NOMO-1 (cell line): Measurements from ENCODE around the gene ZSCAN1.
"Not testable (repeated sequence)": the region's sequence is repeated elsewhere in the genome, so short reads cannot be mapped to it uniquely, and the experiment has no call there.

Source experiments
- DNase-seq, 2 experiments: peaks; one replicate each; lab custom pipeline; 2025; ENCODE audit not compliant: unreplicated experiment in 2 of 2; lab: John Stamatoyannopoulos, UW

The ZSCAN1 gene, protein sequence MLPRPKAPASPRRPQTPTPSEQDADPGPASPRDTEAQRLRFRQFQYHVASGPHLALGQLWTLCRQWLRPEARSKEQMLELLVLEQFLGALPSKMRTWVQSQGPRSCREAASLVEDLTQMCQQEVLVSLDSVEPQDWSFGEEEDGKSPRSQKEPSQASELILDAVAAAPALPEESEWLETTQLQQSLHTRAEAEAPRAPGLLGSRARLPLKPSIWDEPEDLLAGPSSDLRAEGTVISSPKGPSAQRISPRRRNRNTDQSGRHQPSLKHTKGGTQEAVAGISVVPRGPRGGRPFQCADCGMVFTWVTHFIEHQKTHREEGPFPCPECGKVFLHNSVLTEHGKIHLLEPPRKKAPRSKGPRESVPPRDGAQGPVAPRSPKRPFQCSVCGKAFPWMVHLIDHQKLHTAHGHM

GRCh38 chr19:58033741-58034476, at the start of gene ZSCAN1:
Gene ZSCAN1 (plus strand): TSS chr19:58034025. CDS start chr19:58037837, 3,812 bp downstream.
- no peak for DNase-seq

GRCh38 chr19:57992841-57993240, 41.0 kb upstream of the ZSCAN1 start:
- no peak for DNase-seq

DNA sequence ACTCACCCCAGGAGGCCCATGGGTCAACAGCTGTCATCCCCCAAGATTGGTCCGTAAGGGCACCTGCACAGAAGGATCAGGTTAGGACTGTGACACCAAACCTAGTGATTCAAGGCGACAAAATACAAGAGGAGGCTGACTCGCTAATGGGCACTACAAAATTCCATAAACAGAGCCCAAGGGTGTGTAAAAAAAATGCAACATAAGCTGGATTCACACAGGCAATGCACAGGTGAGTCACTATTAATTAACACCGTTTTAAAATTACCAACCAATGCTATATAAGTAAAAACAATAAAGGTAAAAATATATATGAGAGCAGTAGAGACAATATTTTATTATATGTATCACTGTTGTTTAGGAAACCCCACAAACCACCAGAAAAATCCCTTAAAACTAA, 33.1 kb upstream of the ZSCAN1 start:
- no peak for DNase-seq

DNA sequence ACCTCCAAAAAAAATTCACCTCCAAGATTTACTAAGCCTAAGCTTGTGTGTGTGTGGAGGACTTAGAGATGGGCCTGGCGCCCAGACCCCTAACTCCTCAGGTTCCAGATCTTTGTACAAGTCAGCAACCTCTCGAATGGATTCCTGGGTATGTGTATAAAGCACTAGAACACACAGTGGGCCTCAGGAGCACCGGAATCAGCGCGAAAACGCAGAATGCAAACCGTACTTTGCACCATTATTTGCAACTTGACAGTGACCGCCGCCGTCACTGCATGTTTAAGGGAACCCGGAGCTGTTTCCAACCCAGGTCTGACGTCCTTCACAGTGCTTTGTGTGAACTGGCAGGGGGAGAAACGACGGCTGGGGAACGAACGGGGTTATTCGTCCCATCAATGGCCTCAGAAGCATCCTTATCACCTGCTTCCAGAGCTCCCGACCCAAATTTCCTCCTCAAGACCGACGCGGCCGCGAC, 31.9 kb upstream of the ZSCAN1 start:
- DNase-seq: peak; percentile 27 to 36

GRCh38 chr19:58002384-58003173, 31.2 kb upstream of the ZSCAN1 start, which contains the start of gene ZNF606:
Gene ZNF606 (minus strand): TSS chr19:58002820. CDS start chr19:58001319, 1,501 bp downstream.
- DNase-seq: peak; percentile 69 to 85

GRCh38 chr19:58003174-58003828, 30.5 kb upstream of the ZSCAN1 start:
- no peak for DNase-seq

GRCh38 chr19:58007285-58007684, 26.5 kb upstream of the ZSCAN1 start:
- no peak for DNase-seq

GRCh38 chr19:58008877-58009276, 24.9 kb upstream of the ZSCAN1 start:
- DNase-seq: not testable (repeated sequence)

GRCh38 chr19:58009301-58009665, 24.5 kb upstream of the ZSCAN1 start:
- no peak for DNase-seq

GRCh38 chr19:58009666-58010301, 24.0 kb upstream of the ZSCAN1 start:
- DNase-seq: no peak

GRCh38 chr19:58010507-58010906, 23.3 kb upstream of the ZSCAN1 start:
- DNase-seq: no peak

DNA sequence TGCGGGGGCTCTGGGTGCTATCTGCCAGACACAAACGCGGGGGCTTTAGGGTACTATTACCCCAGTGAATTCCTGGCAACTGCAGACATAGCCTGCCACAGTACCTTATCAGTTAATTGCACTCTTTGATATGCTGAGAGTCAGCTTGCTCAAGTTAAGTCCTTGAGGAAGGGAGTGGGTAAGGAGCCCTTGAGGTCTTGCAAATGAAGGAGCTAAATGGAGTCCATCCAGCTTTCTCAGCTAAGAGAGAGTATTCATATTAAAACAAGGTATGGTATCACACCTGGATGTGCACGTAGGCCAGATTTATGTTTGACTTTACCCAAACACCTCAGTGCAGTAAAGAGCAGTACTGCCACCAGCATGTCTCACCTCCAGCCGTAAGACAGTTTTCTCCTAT, 19.7 kb upstream of the ZSCAN1 start:
- no peak for DNase-seq

GRCh38 chr19:58020129-58020528, 13.7 kb upstream of the ZSCAN1 start:
- no peak for DNase-seq

DNA sequence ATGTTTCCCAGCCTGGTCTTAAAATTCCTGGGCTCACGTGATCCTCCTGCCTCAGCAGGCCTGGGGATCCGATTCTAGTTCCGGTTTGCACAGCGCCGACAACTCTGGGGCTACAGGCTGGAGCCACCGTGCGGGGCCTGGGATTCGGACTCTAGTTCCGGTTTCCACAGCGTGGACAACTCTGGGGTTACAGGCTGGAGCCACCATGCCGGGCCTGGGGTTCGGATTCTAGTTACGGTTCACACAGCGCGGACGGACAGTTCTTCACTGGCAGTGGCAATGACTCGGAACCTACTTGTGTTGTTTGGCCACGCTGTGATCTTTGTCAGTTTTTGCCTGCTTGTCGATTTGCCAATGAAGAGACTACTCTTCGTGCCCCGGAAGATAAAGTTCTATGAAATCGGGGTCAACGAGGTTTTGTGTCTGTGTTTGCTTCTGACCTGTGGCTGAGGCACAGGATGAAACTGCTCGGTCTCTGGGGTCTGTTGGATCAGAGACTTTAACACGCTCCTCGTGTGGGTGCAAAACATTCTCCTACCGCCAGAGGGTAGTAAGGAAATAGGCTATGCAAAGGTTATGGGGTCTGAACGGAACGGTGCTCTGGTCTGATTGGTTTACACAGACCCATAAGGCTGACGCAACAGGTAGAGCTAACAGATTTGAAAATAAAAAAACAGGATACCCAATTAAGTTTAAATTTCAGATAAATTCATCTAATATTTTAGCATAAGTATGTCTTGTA, 12.1 kb upstream of the ZSCAN1 start:
- DNase-seq: no peak

DNA sequence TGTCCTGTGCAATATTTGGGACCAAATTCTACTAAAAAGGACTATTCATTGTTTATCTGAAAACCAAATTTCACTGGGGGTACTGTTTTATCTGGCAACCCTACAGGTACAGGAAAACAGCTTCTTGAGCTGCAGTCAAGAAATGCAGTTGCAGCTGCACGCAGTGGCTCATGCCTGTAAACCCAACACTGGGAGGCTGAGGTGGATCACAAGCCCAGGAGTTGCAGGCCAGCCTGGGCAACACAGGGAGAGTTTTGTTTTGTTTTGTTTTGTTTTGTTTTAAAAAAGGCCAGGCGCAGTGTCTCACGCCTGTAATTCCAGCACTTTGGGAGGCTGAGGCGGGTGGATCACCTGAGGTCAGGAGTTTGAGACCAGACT, 11.6 kb upstream of the ZSCAN1 start:
- DNase-seq: no peak

GRCh38 chr19:58024661-58025060, 9.2 kb upstream of the ZSCAN1 start:
- DNase-seq: no peak

DNA sequence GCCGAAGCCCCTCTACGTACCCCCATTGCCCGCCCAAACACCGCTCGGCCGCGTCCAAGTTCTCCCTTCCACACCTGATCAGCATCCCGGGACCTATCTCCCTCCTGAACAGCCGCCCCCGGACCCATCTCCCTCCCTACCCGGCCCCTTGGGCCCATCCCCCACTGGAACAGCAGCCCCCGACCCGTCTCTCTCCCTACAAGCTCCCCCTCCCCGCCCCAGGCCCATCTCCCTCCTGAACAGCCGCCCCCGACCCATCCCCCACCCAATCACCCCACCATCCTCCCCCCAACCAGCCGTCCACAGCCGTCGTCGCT, 610 bp downstream of the ZSCAN1 start:
- no peak for DNase-seq

- no peak for DNase-seq
Measured at GRCh38 chr19:58035863-58036262, 2.0 kb downstream of the ZSCAN1 start.

DNA sequence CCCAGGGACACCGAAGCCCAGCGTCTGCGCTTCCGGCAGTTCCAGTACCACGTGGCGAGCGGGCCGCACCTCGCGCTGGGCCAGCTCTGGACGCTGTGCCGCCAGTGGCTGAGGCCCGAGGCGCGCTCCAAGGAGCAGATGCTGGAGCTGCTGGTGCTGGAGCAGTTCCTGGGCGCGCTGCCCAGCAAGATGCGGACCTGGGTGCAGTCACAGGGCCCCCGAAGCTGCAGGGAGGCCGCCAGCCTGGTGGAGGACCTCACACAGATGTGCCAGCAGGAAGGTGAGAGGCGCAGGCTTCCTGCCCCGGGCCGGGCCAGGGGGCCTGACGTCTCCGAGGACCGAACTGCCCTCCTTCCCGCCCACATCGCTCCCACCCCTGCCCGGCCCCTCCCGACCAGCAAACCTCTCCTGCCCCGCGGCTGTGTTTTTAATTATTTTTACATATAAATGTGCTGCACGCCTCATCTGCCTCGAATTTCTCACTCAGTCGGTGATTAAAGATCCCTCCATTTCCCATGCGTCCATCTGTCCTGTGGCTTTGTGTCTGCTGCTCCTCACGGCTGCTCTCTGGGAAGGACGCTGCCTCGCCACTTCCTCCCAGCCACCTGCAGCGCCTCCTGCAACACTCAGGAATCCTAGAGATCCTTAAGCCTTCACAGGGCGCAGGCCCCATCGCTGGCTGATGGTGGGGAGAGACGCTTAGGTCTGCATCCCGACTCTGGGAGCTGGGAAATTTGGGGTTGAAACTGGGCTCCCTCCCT, 4.3 kb downstream of the ZSCAN1 start:
- DNase-seq: no peak
